Measurements from ENCODE around the gene ATP2B1.

GRCh38 chr12:89538897-89539296 is 169.7 kb downstream of the ATP2B1 start:
- TF ChIP-seq CTCF (IDR thresholded peaks at IDR 0.05) (no peak), POLR2A (IDR thresholded peaks at IDR 0.05) (no peak)
